Glutamatergic neuron (in vitro differentiated cells): ENCODE measurements around the gene VIM. TPM values are rescaled to one million over a fixed set of nuclear protein-coding genes. Genes with fewer than 3 reads are reported as not detected.

Experiments used
- DNase-seq: peaks from one replicate; pipeline ENCODE4 v3.0.0; 2022
- H3K27ac Mint-ChIP-seq: one replicate; pipeline ENCODE4 v1.8.0; 2020; ENCODE audit warnings: mild to moderate bottlenecking, mixed read lengths, inconsistent platforms; ENCODE audit not compliant: unreplicated experiment
- H3K27me3 Mint-ChIP-seq: one replicate; pipeline ENCODE4 v1.8.0; 2020; ENCODE audit warnings: mild to moderate bottlenecking, moderate library complexity, mixed read lengths, inconsistent platforms; ENCODE audit not compliant: unreplicated experiment
- H3K36me3 Mint-ChIP-seq: one replicate; pipeline ENCODE4 v1.8.0; 2020; ENCODE audit warnings: mild to moderate bottlenecking, mixed read lengths, inconsistent platforms; ENCODE audit not compliant: unreplicated experiment
- H3K4me1 Mint-ChIP-seq: one replicate; pipeline ENCODE4 v1.8.0; 2020; ENCODE audit warnings: mild to moderate bottlenecking, low read depth, mixed read lengths, inconsistent platforms; ENCODE audit not compliant: unreplicated experiment
- H3K4me3 Mint-ChIP-seq: one replicate; pipeline ENCODE4 v1.8.0; 2020; ENCODE audit warnings: mild to moderate bottlenecking, mixed read lengths, inconsistent platforms; ENCODE audit not compliant: unreplicated experiment
- H3K9me3 Mint-ChIP-seq: one replicate; pipeline ENCODE4 v1.8.0; 2020; ENCODE audit warnings: mild to moderate bottlenecking, moderate library complexity, mixed read lengths, inconsistent platforms; ENCODE audit not compliant: unreplicated experiment
- total RNA-seq: library from RNA; stranded (reverse); fragmentation: NEBNext Ultra II Directional; extraction: Animal tissue kit (Norgen Biotek cat#: 25700); gene quantifications from one replicate; pipeline ENCODE4 v1.2.1, GENCODE V29; 2021; ENCODE audit not compliant: unreplicated experiment
- TF ChIP-seq, protein P1 (sequence below): fragments of 200-600 bp; sonication (generic); IDR thresholded peaks from one replicate; pipeline ENCODE4 v1.5.0; 2021; ENCODE audit not compliant: partially characterized antibody, unreplicated experiment

VIM gene
- total RNA-seq, 1 donor from 2014 or later = 106 TPM

DNA sequence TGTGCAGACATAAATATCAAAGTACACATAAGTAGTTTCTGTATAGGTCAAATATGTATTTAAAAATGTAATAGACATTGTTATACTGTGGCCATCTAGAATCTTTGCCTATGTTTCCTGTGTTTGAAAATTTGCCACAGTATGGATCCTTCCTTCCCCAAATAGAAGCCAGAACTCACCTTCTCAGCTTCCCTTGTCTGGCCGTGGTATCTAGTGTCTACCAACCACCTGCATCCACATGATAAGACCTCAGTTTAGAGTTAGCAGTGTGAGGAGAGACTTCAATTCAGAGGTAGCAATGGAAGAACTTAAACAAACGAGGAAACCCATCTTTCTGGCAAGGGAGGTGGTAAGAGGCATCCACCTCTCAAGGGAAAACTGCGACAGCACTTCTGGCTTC, 31.5 kb upstream of the VIM start:
- Mint-ChIP-seq H3K27me3 (peaks cover 2% of the 10 kb centered on the region), H3K4me3 (no peak overlapping the region), H3K9me3 (peaks cover 1% of the 10 kb centered on the region), H3K27ac (no peak overlapping the region), H3K36me3 (no peaks in the 10 kb centered on the region), H3K4me1 (peaks cover 4% of the 10 kb centered on the region)
- DNase-seq = no peak
- TF ChIP-seq, protein P1, sequence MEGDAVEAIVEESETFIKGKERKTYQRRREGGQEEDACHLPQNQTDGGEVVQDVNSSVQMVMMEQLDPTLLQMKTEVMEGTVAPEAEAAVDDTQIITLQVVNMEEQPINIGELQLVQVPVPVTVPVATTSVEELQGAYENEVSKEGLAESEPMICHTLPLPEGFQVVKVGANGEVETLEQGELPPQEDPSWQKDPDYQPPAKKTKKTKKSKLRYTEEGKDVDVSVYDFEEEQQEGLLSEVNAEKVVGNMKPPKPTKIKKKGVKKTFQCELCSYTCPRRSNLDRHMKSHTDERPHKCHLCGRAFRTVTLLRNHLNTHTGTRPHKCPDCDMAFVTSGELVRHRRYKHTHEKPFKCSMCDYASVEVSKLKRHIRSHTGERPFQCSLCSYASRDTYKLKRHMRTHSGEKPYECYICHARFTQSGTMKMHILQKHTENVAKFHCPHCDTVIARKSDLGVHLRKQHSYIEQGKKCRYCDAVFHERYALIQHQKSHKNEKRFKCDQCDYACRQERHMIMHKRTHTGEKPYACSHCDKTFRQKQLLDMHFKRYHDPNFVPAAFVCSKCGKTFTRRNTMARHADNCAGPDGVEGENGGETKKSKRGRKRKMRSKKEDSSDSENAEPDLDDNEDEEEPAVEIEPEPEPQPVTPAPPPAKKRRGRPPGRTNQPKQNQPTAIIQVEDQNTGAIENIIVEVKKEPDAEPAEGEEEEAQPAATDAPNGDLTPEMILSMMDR = no peak

DNA sequence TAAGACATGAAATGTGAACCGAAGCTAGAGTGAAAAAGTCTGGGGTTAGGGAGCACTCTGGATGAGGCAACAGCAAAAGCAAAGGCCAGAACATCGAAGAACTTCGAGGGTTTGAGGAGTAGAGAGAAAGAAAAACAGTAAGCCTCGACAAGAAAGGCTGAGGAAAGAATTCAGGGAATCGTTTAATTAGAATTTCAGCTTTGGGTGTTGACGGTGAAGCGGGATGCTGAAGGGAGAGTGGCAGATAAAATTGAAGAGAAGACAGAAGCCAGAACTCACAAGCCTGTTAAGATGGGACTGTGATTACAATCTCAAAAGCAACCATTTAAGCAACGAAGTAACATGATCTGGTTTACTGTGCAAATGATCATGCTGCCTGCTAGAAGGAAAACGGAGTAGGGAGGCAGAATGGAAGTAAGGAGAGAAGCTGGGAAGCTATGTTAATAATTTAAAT, 28.7 kb upstream of the VIM start:
- Mint-ChIP-seq H3K4me1 (peaks cover 7% of the 10 kb centered on the region), H3K36me3 (no peaks in the 10 kb centered on the region), H3K27ac (peak overlapping the region; percentile 36), H3K4me3 (peak overlapping the region; percentile 51), H3K9me3 (peaks cover 4% of the 10 kb centered on the region), H3K27me3 (peaks cover 3% of the 10 kb centered on the region)
- TF ChIP-seq, protein P1 = no peak
- no peak for DNase-seq

DNA sequence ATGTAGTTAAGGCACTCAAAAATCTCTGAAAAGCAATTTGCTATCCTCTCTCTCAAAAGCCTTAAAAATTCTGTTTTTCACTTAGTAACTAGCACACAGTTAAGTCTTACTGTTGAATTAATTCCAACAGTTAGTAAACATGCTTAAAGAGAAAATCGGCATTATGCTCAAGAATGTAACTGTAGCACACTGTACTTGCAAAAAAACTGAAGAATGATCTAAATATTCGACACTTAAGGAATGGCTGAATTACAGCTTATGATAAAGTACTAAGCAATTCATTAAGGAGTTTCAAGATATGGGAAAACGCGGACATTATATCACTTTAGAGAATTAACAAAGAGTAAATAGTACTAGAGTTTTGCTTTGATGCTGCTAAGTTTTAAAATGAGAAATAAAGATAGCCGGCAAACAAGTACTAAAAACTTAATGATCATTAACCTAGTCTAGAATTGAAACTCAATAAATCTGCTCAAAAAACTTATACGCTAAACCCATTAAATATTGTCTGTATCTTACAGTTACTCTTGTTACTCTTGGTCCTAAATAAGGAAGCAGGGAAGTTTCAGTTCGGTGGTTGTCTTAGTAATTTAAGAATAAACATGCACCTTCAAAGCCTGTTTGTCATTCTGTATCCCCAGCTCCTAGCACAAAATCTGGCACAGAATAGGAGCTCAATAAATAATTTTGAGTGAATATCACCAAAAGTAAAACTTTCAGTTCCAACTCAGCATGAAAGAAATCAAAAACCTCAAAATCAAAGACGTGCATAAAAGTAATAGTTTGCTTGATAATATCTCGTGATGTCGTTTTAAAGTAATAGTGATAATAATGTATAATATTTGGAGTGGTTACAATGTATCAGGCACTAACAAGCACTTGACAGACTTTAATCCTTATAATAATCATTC, 27.8 kb upstream of the VIM start:
- H3K27ac Mint-ChIP-seq = peak overlapping the region; percentile 95
- H3K4me1 Mint-ChIP-seq = peaks cover 7% of the 10 kb centered on the region
- H3K9me3 Mint-ChIP-seq = peaks cover 4% of the 10 kb centered on the region

DNA sequence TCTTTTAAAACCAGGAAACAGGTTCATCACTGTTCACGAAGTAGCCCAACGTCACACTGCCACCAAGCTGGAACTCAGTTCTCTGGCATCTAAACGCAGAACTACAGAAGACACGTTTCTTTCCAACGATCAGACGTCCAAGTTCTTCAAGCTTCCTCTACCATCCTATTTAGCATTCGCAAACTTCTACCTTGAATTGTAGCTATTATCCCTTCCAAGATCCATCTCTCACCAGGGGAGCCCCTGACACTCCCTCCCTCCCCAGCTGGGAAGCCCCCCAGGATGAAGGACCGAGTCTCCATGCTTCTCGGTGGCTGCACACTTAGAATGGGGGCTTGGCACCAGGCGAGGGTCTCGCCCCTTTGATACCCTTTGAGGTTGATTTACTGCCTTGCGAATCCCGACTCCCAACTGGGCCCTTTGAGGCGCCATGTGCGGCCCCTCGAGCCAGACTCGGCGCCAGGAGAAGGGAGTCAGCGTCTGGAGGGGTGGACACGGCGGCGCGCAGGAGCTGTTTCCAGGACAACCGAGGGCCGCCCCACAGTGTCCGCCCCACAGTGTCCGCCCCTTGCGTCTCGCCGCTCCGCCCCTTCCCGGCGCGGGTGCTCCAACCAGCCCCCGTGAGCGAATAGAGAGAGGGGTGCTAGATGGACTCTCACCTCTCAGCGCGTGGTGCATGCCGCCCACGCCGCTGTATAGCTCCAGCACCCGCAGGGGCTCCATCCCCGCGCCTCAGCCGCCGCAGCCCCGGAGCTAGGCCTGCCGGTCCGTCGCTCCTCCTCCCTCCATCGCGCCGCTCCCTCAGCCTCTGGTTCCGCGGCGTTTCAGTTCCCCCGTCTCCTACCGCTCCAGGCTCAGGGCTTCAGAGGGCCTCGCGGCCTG, 26.9 kb upstream of the VIM start, which contains the start of gene TRDMT1:
Gene TRDMT1 (minus strand): TSS at position 761 of the 882 bp plus-strand sequence. CDS start 38 bp downstream, at position 723.
- peaks cover 4% of the 10 kb centered on the region for H3K9me3 Mint-ChIP-seq
- H3K27ac Mint-ChIP-seq = peak within 1 kb of the TSS; percentile 95
- H3K4me3 Mint-ChIP-seq = peak within 1 kb of the TSS; percentile 94
- H3K36me3 Mint-ChIP-seq = no peaks in the 10 kb centered on the region
- TF ChIP-seq, protein P1 = no peak
- DNase-seq = peak; percentile 84
- H3K4me1 Mint-ChIP-seq = peaks cover 7% of the 10 kb centered on the region
- peaks cover 3% of the 10 kb centered on the region for H3K27me3 Mint-ChIP-seq

More for the DNA sequence above, 27.8 kb upstream of the VIM start:
- no peak for DNase-seq
- H3K4me3 Mint-ChIP-seq = peak overlapping the region; percentile 94
- TF ChIP-seq, protein P1 = no peak
- H3K27me3 Mint-ChIP-seq = peaks cover 3% of the 10 kb centered on the region
- no peaks in the 10 kb centered on the region for H3K36me3 Mint-ChIP-seq
